ENCODE measurements around the gene MTOR.
"Not testable (repeated sequence)": the region's sequence is repeated elsewhere in the genome, so short reads cannot be mapped to it uniquely, and the experiment has no call there.

MTOR gene

DNA sequence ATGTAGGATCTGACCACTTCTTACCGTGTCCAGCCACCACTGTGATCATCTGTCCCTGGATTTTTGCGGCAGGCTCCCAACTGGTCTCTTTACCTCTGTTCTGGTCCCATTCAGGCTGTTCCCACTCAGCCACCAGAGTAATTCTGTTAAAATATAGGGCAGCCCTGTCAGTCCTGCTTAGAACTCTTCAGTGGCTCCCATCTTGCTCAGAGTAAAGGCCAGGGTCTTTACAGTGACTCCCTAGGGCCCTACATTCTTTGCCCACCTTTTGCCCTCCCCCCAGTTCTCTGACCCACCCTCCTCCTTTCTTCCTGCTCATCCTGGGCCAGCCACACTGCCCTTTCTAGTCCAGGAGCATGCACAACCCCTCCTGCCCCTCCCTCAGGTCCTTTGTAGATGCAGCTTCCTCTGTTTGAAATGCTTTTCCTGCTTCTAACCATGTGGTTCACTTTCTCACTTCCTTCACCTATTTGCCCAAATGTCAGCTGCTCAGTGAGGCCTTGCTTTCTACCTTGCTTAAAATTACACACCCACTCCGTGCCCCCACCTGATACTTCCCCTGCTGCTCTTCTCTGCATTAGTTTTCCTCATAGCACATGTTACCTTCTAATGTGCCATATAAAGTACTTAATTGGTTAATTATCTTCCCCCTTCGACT is 18.5 kb upstream of the MTOR start:
- no peak for DNase-seq (ENCODE audit: low spot score)

DNA sequence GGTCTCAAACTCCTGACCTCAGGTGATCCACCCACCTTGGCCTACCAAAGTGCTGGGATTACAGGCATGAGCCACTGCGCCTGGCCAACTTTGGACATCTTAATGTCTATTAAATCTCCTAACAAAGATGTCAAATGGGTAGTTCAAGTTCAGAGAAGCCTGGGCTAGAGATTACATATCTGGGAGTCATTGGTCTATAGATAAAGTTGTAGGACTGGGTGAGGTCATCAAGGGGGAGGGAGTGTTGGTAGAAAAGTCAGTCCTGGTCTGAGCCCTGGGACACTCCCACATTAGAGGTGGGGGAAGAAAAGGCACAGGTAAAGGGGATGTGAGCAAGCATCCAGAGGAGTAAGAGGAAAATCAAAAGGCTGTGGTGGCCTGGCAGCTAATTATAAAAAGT is 17.3 kb upstream of the MTOR start:
- DNase-seq (ENCODE audit: low spot score), result no peak

DNA sequence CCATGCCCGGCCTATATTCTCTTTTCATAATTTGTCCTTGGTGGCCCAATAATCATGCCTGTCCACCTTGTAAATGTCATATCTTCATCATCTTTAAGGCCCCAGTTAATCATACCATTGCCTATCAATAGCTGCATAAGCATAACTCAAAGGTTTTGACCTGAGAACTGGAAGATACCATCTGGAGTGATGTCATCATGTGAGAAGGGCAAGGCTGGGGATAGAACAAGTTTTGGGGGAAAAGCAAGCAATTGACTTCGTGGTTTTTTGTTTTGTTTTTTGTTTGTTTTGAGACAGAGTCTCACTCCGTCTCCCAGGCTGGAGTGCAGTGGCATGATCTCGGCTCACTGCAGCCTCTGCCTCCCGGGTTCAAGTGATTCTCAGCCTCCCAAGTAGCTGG is 16.8 kb upstream of the MTOR start:
- DNase-seq (ENCODE audit: low spot score), result no peak

DNA sequence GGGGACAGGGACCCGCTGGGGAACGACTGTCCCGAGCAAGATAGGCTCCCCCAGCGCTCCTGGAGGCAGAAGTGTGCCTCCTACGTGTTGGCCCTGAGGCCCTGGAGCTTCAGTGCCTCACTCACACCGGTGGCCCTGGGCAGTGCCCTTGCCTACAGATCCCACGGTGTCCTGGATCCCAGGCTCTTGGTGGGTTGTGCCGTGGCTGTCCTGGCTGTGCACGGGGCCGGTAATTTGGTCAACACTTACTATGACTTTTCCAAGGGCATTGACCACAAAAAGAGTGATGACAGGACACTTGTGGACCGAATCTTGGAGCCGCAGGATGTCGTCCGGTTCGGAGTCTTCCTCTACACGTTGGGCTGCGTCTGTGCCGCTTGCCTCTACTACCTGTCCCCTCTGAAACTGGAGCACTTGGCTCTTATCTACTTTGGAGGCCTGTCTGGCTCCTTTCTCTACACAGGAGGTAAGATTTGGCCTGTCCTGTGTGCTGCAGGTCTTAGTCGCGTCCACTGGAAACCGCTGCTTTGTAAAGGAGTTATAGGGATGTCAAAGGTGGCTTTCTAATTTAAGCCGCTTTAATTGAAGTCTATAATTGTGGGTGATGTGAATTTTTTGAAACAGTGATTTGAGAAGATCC is 11.4 kb upstream of the MTOR start:
- no peak for DNase-seq (ENCODE audit: low spot score)

DNA sequence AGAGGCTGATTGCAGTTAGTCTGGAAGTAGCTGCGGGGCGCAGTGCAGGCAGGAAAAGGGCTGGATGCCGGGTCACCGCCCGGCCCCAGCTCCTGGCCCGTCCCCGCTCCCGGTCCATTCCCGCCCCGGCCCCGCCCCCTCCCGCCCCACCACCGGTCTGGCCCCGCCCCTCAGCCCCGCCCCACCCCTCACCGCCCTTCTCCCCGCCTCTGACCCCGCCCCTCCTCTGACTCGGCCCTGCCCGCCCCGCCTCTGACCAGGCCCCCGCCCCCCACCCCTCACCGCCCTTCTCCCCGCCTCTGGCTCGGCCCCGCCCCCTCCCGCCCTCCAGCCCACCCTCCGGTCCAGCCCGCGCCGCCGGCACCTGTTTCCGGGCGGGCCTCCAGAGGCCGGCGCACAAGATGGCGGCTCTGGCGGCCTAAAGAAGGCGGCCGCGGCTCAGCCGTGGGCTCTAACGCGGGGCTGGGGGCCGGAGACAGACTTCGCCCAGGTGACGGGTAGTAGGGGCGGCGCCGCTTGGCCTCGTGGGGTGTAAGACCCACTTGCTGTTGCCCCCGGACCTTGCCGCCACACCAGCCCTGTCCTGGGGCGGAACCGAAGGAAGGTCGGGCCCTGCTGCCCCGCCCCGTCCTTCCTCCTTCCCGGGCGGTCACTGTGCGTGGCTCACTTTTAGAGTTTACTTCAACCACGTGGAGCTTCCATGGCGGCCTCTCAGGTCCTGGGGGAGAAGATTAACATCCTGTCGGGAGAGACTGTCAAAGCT is 10.7 kb upstream of the MTOR start, which contains the start of gene UBIAD1:
Gene UBIAD1, plus strand, starts transcription at position 367 of the 763 bp plus-strand sequence. Its CDS starts 334 bp downstream, at position 701.
- peak; percentile 97 for DNase-seq (ENCODE audit: low spot score)

DNA sequence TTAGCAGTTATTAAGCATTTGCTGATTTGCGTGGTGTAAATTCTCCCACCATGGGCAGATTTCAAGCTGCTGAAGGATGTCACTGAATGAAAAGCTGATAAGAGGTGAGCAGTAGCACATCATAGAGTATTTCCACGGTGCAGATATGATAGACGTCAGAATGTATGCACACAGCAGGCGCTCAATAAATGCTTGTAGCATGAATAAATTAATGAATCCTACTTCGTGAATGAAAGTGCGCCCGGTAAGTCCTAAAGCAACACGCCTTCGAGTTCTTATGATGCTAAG is 10.1 kb upstream of the MTOR start:
- DNase-seq (ENCODE audit: low spot score), result no peak

DNA sequence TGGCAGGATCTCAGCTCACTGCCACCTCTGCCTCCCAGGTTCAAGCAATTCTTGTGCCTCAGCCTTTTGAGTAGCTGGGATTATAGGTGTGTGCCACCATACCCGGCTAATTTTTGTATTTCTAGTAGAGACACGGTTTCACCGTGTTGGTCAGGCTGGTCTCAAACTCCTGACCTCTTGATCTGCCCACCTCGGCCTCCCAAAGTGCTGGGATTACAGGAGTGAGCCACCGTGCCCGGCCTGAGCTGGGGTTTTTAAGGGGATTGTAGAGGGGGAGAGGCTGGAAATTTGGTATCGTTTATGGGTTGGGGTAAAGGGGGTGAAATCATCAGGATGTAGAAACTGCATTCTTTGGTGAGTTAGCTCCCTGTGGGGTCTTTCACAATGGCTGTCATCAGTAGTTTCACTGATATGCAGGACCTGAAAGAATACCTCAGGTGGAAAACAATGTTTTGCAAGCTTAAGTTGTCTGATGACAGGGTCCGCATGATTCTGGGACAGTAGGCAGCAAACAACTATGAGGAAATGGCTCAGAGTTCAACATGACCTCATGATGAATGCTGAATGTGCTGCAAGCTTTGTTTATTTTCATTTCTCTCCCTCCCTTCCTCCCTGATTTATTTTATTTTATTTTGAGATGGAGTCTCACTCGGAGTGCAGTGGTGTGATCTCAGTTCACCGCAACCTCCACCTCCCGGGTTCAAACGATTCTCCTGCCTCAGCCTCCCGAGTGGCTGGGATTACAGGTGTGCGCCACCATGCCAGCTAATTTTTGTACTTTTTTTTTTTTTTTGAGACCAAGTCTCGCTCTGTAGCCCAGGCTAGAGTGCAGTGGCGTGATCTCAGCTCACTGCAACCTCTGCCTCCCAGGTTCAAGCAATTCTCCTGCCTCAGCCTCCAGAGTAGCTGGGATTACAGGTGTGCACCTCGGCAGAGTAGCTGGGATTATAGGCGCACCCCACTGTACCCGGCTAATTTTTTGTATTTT is 5.3 kb upstream of the MTOR start:
- DNase-seq (ENCODE audit: low spot score), result not testable (repeated sequence)

DNA sequence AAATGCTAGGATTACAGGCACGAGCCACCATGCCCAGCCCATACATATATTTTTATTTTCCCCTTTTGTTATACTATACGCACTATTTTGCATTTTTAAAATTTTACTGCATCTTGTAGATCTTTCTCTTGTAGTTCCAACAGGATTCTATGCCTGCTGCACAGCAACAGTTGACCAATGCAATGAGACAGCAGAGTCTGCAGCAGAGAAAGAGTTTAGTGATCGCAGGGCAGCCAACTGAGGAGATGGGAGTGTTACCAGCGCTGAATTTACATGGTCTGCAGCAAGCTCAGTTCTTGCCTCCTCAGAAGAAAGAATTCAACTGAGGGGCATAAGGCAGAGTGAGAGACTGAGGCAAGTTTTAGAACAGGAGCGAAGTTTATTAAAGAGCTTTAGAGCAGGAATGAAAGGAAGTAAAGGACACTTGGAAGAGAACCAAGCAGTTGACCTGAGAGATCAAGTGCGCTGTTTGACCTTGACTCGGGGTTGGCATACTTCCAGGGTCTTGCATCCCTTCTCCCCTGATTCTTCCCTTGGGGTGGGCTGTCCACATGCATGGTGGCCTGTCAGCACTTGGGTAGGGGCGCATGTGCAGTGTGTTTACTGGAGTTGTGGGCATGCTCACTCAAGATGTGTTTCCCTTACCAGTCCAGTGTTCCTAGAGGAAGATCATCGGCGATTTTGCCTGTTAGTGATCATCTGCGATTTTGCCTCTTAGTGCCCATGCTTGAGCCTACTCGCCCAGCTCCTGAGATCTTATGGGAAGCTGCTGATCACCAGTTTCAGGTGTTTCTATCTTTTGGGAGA is 4.1 kb upstream of the MTOR start:
- no peak for DNase-seq (ENCODE audit: low spot score)

DNA sequence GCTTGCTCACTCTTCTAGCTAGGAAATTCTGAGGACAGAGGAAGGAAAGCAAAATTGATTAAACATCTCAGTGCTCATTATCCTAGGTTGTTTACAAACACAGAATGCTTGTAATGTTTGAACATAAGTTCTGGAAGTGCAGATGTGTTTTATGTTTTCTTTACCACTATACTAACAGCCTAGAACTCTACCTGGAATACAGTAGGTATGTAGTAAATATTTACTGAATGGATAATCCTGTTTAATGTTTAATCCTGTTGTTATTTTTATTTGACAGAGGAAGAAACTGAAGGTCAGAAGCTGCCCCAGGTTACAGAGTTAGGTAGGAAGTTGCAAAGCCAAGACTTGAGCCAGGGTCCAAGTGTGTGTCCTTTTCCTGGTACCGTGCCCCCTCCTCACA is 6.1 kb downstream of the MTOR start:
- DNase-seq (ENCODE audit: low spot score), result no peak

DNA sequence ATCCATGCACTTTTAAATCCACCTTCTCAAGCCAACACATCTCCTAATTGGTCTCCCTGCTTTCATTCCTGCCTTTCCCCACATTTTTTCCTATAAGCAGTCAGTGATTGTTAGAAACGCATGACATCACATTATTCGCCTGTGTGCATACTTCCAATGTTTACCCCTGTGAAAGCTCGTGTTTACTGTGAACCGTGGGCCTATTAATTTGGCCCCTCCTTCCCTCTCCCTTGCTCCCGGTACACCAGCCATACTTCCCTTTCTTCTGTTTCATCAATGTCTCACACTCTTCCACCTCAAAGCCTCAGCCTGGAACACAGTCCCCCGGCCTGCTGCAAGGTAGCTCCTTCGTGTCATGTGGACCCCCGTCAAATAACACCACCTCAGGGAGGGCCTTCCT is 9.1 kb downstream of the MTOR start:
- DNase-seq (ENCODE audit: low spot score), result no peak

DNA sequence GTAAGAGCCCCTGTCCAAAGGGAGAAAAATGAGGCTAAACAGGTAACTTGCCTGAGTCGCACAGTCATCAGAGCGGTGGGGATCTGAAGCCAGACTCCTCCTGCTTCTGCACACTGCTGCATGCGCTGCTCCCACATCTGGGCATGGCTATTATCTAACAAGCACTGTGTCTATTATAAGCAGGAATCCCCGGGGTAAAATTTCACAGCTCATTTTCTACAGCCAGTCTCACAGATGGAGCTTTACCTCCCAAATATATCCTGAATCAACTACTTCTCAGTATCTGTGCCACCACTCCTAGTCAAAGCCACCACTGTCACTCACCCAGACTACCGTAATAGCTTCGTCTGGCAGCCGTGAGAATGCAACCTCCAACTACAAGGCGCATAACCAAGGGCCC is 9.8 kb downstream of the MTOR start:
- no peak for DNase-seq (ENCODE audit: low spot score)

DNA sequence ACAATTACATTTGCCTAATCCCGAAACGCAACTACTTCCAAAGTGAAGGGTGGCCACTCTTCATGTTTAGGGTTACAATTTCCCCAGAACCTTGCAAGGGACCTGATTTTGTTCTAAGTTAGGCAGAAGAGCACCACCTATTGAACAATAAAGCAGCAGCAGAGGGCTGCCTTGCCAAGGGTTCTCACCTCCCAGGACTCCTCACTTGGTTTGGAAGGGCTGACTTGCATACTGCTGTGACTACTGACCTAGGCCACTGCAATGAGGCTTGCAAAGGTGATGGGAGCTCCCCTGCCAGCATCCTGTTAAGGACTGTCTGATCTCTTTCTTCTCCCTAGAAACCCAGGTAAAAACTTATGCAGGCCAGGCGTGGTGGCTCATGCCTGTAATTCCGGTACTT is 14.2 kb downstream of the MTOR start:
- DNase-seq (ENCODE audit: low spot score), result no peak

DNA sequence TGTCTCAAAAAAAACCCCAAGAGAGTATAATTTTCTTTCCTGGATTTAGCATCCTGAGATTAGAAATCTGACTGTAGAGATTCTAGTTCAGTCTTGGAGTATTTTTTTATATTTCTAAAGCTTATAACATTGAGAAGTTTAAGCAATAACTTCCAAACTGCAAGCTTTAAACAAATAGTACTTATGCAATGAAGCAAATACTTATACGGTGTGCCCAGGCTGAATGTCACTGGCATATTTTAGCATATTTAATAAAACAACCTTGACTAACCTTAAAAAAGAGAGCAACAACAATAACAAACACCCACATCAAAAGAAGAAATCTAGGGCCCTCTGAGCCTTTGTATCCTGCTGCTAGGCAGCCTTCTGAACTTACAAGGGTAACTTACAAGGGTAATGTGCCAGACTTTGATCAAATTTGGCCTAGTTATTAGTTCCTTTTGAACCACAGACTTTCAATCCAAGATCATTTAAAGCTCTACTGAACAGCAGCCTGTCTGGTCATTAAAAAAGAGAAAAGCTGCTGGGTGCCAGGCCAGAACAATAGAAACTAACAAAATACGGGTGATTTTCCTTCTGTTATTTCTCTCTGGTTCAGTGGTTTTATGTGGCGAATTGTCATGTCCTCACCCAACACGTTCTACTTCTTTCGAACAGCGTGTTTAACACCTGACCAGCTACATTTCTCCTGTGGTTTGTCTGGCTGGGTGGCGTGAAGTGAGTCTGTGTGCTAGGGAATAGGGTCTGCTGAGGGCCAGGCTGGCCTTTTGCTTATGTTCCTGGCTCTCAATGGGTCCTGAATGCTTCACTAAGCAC is 16.2 kb downstream of the MTOR start:
- no peak for DNase-seq (ENCODE audit: low spot score)

DNA sequence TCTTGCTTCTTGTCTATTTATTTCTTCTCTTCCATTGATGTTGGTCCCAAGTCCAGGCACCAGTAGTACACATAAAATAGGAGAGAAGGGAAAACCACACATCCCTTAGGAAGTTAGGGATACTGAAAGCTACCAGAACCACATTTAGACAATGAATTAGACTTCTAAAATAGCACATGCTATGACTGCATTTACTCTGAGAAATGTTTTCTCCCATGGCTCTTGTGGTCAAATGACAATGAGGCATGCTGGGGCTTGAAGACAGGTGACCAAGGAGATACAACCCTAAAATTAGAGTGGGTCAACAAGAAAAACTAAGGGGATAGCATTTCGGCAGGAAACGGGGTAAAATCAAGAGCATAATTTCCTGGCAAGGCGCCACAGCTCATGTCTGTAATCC is 17.1 kb downstream of the MTOR start:
- DNase-seq (ENCODE audit: low spot score), result no peak

DNA sequence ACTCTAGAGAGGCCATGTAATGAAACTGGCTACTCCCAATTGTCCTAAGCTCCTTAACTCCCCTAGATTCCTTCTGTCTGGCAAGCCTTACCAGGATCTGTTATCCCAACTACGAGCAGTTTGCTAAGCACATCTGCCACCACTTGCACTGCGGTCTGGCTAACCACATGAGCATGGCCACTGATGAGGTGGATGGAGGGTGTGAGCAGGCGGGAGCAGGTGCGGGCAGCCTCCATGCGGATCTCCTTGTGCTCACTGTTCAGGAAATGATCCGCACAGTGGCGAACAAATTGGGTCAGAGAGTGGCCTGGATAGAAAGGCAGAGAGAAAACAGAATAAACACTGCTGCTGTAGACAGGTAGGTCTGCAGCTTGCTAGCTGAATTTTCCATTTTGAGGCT is 24.0 kb downstream of the MTOR start:
- DNase-seq (ENCODE audit: low spot score), result peak; percentile 58

DNA sequence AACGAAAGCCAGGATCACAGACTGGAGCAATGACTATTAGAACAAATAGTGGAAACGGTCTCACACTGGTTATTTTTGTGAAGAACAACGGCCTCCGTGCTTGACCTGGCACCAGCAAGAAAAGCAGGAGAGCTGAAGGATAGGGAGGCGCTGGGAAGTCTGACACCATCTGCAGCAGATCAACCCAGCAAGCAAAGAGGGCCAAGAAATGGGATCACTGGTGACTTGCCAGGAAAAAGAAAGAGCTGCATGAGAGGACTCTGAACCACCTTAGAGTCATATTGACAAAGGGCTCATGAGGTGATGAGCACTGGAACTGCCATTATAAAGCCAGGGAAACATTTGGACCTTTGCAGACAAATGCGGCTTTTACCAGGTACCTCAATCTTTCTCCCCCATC is 25.0 kb downstream of the MTOR start:
- no peak for DNase-seq (ENCODE audit: low spot score)

DNA sequence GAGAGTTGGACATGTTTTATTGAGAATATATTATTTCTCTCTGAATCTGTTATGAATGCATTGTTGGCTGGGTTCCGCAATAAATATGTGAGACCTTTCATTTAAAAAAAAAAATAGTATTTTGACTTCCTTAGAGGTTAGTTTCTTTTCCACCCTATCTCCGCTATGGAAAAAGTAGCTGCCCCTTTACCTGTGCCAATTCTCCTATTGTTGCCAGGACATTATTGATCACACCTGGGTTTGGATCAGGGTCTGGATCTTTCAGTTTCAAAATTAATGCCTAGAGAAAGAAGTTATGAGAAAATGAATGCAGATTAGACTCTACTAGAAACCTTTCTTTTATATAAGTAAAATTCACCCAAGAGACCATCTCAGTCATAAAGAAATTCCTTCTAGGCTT is 29.1 kb downstream of the MTOR start:
- DNase-seq (ENCODE audit: low spot score), result no peak

DNA sequence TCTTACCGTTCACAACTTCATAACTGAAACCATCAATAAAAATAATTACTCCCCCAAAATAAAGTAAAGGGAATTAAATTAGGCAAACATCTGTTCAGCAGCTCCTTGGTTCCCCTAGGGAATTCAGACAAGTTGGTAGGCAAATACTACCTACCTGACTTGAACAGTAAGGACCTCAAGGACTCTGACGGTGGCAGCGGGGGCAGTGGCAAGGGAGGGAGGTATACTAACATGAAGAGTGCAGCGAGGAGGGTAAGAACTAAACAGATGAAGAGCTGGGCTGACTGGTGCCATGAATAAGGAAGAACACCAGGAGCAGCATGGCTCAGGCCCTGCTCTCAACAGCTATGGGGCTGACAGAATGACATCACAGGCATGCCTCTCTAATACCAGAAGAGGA is 33.1 kb downstream of the MTOR start:
- no peak for DNase-seq (ENCODE audit: low spot score)

DNA sequence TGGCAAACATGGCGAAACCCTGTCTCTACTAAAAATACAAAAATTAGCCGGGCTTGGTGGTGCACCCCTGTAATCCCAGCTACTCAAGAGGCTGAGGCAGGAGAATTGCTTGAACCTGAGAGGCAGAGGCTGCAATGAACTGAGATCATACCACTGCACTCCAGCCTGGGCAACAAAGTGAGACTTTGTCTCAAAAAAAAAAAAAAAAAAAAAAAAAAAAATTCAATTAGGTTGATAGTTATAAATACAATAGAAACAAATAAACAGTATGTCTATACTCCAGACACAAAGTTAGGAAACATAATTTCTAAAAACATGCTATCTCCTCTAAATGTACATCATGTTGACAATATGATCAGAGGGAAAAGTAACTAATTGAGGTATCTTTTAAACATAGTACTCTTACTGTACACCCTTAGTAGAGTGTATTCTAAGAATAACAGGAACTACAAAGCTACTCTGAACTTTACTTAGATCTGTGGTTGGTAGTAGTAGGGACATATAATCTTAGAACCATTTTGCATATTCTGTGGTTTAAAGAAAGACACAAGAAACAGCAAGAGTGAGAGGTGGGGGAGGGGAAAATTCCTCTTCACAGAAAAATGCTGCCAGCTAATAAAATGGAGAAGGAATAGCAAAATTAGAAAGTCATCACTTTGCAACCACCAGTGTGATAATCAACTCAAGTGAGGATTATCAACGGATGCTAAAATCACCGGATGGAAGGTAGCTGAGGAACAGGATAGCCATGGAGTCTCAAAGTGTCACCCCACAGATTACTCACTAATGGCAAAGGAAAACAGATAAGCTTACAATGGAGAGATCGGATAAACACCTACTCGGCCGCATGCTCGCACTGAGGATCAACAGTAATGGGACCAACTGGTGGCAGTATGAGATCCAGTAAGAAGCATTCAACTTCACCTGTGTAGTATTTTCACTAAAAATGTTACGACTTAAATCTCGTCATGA is 35.0 kb downstream of the MTOR start:
- DNase-seq (ENCODE audit: low spot score), result no peak

All from D341Med (cell line).